Trophoblast cell (in vitro differentiated cells and primary cell): ENCODE data around the gene TMEM266.

Source experiments
- DNase-seq, 2 donors: peaks; one replicate each; pipeline ENCODE4 v3.0.0-alpha.2; 2016
- H2AFZ ChIP-seq: 2 replicates; pipeline ENCODE4 v1.6.1; 2013; ENCODE audit warnings: low read length, moderate library complexity, mild to moderate bottlenecking; ENCODE audit not compliant: insufficient read depth, poor library complexity
- H2AK5ac ChIP-seq: 2 replicates; pipeline ENCODE4 v1.6.1; 2013; ENCODE audit warnings: mild to moderate bottlenecking, low read length
- H2BK120ac ChIP-seq: 2 replicates; pipeline ENCODE4 v1.6.1; 2013; ENCODE audit warnings: low read length, mild to moderate bottlenecking, moderate library complexity; ENCODE audit not compliant: insufficient read depth, poor library complexity
- H2BK12ac ChIP-seq: 2 replicates; pipeline ENCODE4 v1.6.1; 2013; ENCODE audit warnings: mild to moderate bottlenecking, low read length, moderate library complexity
- H2BK5ac ChIP-seq: 2 replicates; pipeline ENCODE4 v1.6.1; 2013; ENCODE audit warnings: low read length, low read depth, moderate library complexity, mild to moderate bottlenecking; ENCODE audit not compliant: poor library complexity
- H3K14ac ChIP-seq: 2 replicates; pipeline ENCODE4 v1.6.1; 2013; ENCODE audit warnings: mild to moderate bottlenecking, low read length
- H3K18ac ChIP-seq: 2 replicates; pipeline ENCODE4 v1.6.1; 2013; ENCODE audit warnings: mild to moderate bottlenecking, low read length
- H3K23ac ChIP-seq: 2 replicates; pipeline ENCODE4 v1.6.1; 2013; ENCODE audit warnings: low read length
- H3K27ac ChIP-seq: 2 replicates; pipeline ENCODE4 v1.5.1; 2013; ENCODE audit warnings: low read depth, mild to moderate bottlenecking, inconsistent platforms, low read length, moderate library complexity
- H3K27me3 ChIP-seq: 2 replicates; pipeline ENCODE4 v1.6.1; 2013; ENCODE audit warnings: inconsistent platforms, mild to moderate bottlenecking, low read length, moderate library complexity; ENCODE audit not compliant: insufficient read depth
- H3K36me3 ChIP-seq, 2 experiments: 1 replicate in 1 of 2; 2 replicates in 1 of 2; pipeline ENCODE4 v1.6.1; 2013; ENCODE audit warnings: low read length in 2 of 2, mild to moderate bottlenecking in 2 of 2, moderate library complexity in 1 of 2; ENCODE audit not compliant: insufficient read depth in 2 of 2, control insufficient read depth in 1 of 2
- H3K4ac ChIP-seq: 2 replicates; pipeline ENCODE4 v1.6.1; 2013; ENCODE audit warnings: low read depth, mild to moderate bottlenecking, low read length, moderate library complexity
- H3K4me1 ChIP-seq, 2 experiments: 1 replicate in 1 of 2; 2 replicates in 1 of 2; pipeline ENCODE4 v1.6.1; 2013; ENCODE audit warnings: low read length in 2 of 2, mild to moderate bottlenecking in 2 of 2, moderate library complexity in 1 of 2; ENCODE audit not compliant: insufficient read depth in 2 of 2, control insufficient read depth in 1 of 2
- H3K4me2 ChIP-seq: 2 replicates; pipeline ENCODE4 v1.6.1; 2013; ENCODE audit warnings: inconsistent platforms, mild to moderate bottlenecking, low read length, moderate library complexity
- H3K4me3 ChIP-seq: 2 replicates; pipeline ENCODE4 v1.5.1; 2013; ENCODE audit warnings: mild to moderate bottlenecking, low read depth, low read length, inconsistent platforms
- H3K79me1 ChIP-seq: one replicate; pipeline ENCODE4 v1.6.1; 2013; ENCODE audit warnings: low read length
- H3K79me2 ChIP-seq: 2 replicates; pipeline ENCODE4 v1.6.1; 2013; ENCODE audit warnings: low read length, mild to moderate bottlenecking; ENCODE audit not compliant: control insufficient read depth, insufficient read depth, poor library complexity
- H3K9ac ChIP-seq: 2 replicates; pipeline ENCODE4 v1.6.1; 2013; ENCODE audit warnings: mild to moderate bottlenecking, low read length
- H3K9me3 ChIP-seq: 2 replicates; pipeline ENCODE4 v1.6.1; 2013; ENCODE audit warnings: low read depth, mild to moderate bottlenecking, control low read depth, inconsistent platforms, low read length; ENCODE audit not compliant: insufficient read depth
- H4K12ac ChIP-seq: 2 replicates; pipeline ENCODE4 v1.6.1; 2013; ENCODE audit warnings: low read depth, mild to moderate bottlenecking, low read length, moderate library complexity
- H4K8ac ChIP-seq: 2 replicates; pipeline ENCODE4 v1.6.1; 2013; ENCODE audit warnings: low read depth, mild to moderate bottlenecking, low read length, moderate library complexity
- H4K91ac ChIP-seq: one replicate; pipeline ENCODE4 v1.6.1; 2013; ENCODE audit warnings: low read depth, mild to moderate bottlenecking, low read length, moderate library complexity
- WGBS: extraction: QIAGEN DNeasy Blood & Tissue Kit; methylation state at CpG from one replicate; pipeline ENCODE4 v1.1.7; 2013; ENCODE audit warnings: missing lambda C conversion rate; ENCODE audit not compliant: insufficient read length, insufficient coverage; ENCODE audit errors: extremely low coverage; 5-methylcytosine and 5-hydroxymethylcytosine counted together

The TMEM266 gene

GRCh38 chr15:76177491-76178040, 117.8 kb downstream of the TMEM266 start:
- no peak overlapping the region for H2BK120ac ChIP-seq
- H3K36me3 ChIP-seq = no peaks in the 10 kb centered on the region
- no peaks in the 10 kb centered on the region for H3K79me2 ChIP-seq
- H4K91ac ChIP-seq = no peak overlapping the region
- H3K4me3 ChIP-seq = no peak overlapping the region
- H3K27ac ChIP-seq = no peak overlapping the region
- no peak for DNase-seq
- no peaks in the 10 kb centered on the region for H3K9me3 ChIP-seq
- H4K12ac ChIP-seq = no peak overlapping the region
- no peaks in the 10 kb centered on the region for H3K4me1 ChIP-seq
- no peak overlapping the region for H3K4ac ChIP-seq
- H3K4me2 ChIP-seq = no peak overlapping the region
- no peaks in the 10 kb centered on the region for H3K79me1 ChIP-seq
- H3K23ac ChIP-seq = no peak overlapping the region
- no peak overlapping the region for H3K14ac ChIP-seq
- no CpG with 5 or more reads among the region's 15 CpGs for WGBS
- no peak overlapping the region for H4K8ac ChIP-seq
- no peak overlapping the region for H2BK12ac ChIP-seq
- no peak overlapping the region for H2AK5ac ChIP-seq
- H3K27me3 ChIP-seq = no peaks in the 10 kb centered on the region
- no peak overlapping the region for H3K9ac ChIP-seq
- no peak overlapping the region for H2AFZ ChIP-seq
- no peak overlapping the region for H3K18ac ChIP-seq
- H2BK5ac ChIP-seq = no peak overlapping the region

- Histone ChIP-seq H3K14ac (no peak overlapping the region), H3K9ac (no peak overlapping the region), H3K4me1 (peaks cover 0 to under 1% of the 10 kb centered on the region in 2 experiments), H2AFZ (no peak overlapping the region), H3K9me3 (no peaks in the 10 kb centered on the region), H3K79me2 (no peaks in the 10 kb centered on the region), H3K18ac (no peak overlapping the region), H4K8ac (no peak overlapping the region), H4K91ac (no peak overlapping the region), H3K36me3 (no peaks in the 10 kb centered on the region), H3K4ac (no peak overlapping the region), H3K27ac (no peak overlapping the region), H2BK12ac (no peak overlapping the region), H4K12ac (no peak overlapping the region), H3K4me3 (no peak overlapping the region), H2BK120ac (no peak overlapping the region), H2AK5ac (no peak overlapping the region), H3K23ac (no peak overlapping the region), H3K27me3 (no peaks in the 10 kb centered on the region), H2BK5ac (no peak overlapping the region), H3K4me2 (no peak overlapping the region), H3K79me1 (no peaks in the 10 kb centered on the region)
- no peak for DNase-seq
- no CpG with 5 or more reads among the region's 21 CpGs for WGBS
Observed at GRCh38 chr15:76178296-76179000, 118.7 kb downstream of the TMEM266 start.

DNA sequence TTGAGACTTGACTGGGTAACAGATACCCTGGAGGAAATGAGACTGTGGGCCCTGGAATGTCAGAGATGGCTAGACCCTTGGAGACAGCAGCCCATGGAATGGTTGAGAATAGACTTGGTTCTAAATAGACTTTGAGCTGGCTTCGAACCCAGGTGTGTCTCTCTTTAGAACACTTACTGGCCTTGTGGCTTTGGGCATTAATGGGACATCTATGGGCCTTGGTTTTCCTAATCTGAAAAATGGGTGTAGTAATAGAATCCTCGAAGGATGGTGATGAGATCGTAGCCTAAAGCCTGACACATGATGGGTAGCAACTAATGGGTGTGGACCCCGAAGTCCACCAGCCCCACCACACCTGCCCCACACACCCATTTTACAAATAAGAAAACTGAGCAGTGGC, 119.2 kb downstream of the TMEM266 start:
- H3K36me3 ChIP-seq = no peaks in the 10 kb centered on the region
- H4K91ac ChIP-seq = no peak overlapping the region
- H2BK12ac ChIP-seq = no peak overlapping the region
- no peak overlapping the region for H2BK5ac ChIP-seq
- H3K4me2 ChIP-seq = no peak overlapping the region
- H4K8ac ChIP-seq = no peak overlapping the region
- H3K27ac ChIP-seq = no peak overlapping the region
- H2AK5ac ChIP-seq = no peak overlapping the region
- peaks cover 3 to 5% of the 10 kb centered on the region in 2 experiments for H3K4me1 ChIP-seq
- no CpG with 5 or more reads among the region's 4 CpGs for WGBS
- no peak overlapping the region for H4K12ac ChIP-seq
- no peak overlapping the region for H2BK120ac ChIP-seq
- no peaks in the 10 kb centered on the region for H3K79me1 ChIP-seq
- no peaks in the 10 kb centered on the region for H3K79me2 ChIP-seq
- H3K27me3 ChIP-seq = no peaks in the 10 kb centered on the region
- H3K4ac ChIP-seq = no peak overlapping the region
- no peak overlapping the region for H3K14ac ChIP-seq
- no peak overlapping the region for H3K4me3 ChIP-seq
- no peak overlapping the region for H3K9ac ChIP-seq
- no peak overlapping the region for H3K18ac ChIP-seq
- H3K9me3 ChIP-seq = no peaks in the 10 kb centered on the region
- no peak overlapping the region for H3K23ac ChIP-seq
- no peak for DNase-seq
- no peak overlapping the region for H2AFZ ChIP-seq

- no peak overlapping the region for H3K4me3 ChIP-seq
- H3K23ac ChIP-seq = no peak overlapping the region
- H2AFZ ChIP-seq = no peak overlapping the region
- no peak overlapping the region for H3K9ac ChIP-seq
- H2BK5ac ChIP-seq = no peak overlapping the region
- no peak overlapping the region for H3K18ac ChIP-seq
- DNase-seq = no peak
- no peaks in the 10 kb centered on the region for H3K36me3 ChIP-seq
- no peaks in the 10 kb centered on the region for H3K79me1 ChIP-seq
- no peak overlapping the region for H2BK120ac ChIP-seq
- WGBS = no CpG with 5 or more reads among the region's 7 CpGs
- H3K4ac ChIP-seq = no peak overlapping the region
- H3K27me3 ChIP-seq = no peaks in the 10 kb centered on the region
- H2BK12ac ChIP-seq = no peak overlapping the region
- no peaks in the 10 kb centered on the region for H3K79me2 ChIP-seq
- H4K8ac ChIP-seq = no peak overlapping the region
- no peak overlapping the region for H3K27ac ChIP-seq
- peaks cover 3 to 5% of the 10 kb centered on the region in 2 experiments for H3K4me1 ChIP-seq
- H4K91ac ChIP-seq = no peak overlapping the region
- H4K12ac ChIP-seq = no peak overlapping the region
- no peaks in the 10 kb centered on the region for H3K9me3 ChIP-seq
- H3K4me2 ChIP-seq = no peak overlapping the region
- no peak overlapping the region for H3K14ac ChIP-seq
- no peak overlapping the region for H2AK5ac ChIP-seq
Observed at GRCh38 chr15:76180321-76180720, 120.5 kb downstream of the TMEM266 start.
